DND-41 (cell line): ENCODE data around the gene HLA-DMB.

ENCODE experiments used
- ATAC-seq: fragments of 200-7000 bp; cut with Tn5 transposase; 3 replicates; pipeline ENCODE4 v1.9.1; 2021; ENCODE audit warnings: low read depth; ENCODE audit not compliant: insufficient read depth
- DNase-seq: peaks from one replicate; pipeline ENCODE4 v3.0.0-alpha.2; 2020
- H2AFZ ChIP-seq: 2 replicates; pipeline ENCODE4 v1.6.0; 2012; ENCODE audit warnings: low read depth, low read length
- H3K27ac ChIP-seq: 2 replicates; pipeline ENCODE4 v1.5.1; 2012; ENCODE audit warnings: low read length, inconsistent platforms
- H3K27me3 ChIP-seq: fragments of 200-600 bp; sonication (generic); 2 replicates; pipeline ENCODE4 v1.6.0; 2012; ENCODE audit warnings: low read length, mild to moderate bottlenecking, inconsistent platforms; ENCODE audit not compliant: insufficient read depth, poor library complexity
- H3K36me3 ChIP-seq: 2 replicates; pipeline ENCODE4 v1.5.1; 2012; ENCODE audit warnings: low read length, inconsistent platforms; ENCODE audit not compliant: insufficient read depth
- H3K4me1 ChIP-seq: 2 replicates; pipeline ENCODE4 v1.5.1; 2012; ENCODE audit warnings: mild to moderate bottlenecking, low read length; ENCODE audit not compliant: insufficient read depth
- H3K4me2 ChIP-seq: 2 replicates; pipeline ENCODE4 v1.6.0; 2012; ENCODE audit warnings: mild to moderate bottlenecking, moderate library complexity, low read length, inconsistent platforms; ENCODE audit not compliant: insufficient read depth
- H3K4me3 ChIP-seq, 2 experiments: fragments of 200-600 bp in 1 of 2; shearing (Covaris generic) in 1 of 2; 2 replicates each; pipeline ENCODE4 v1.5.1; 2012 to 2016; ENCODE audit warnings: inconsistent platforms in 2 of 2, low read length in 2 of 2, mild to moderate bottlenecking in 2 of 2, low read depth in 1 of 2, moderate library complexity in 1 of 2
- H3K79me2 ChIP-seq: 2 replicates; pipeline ENCODE4 v1.6.0; 2012; ENCODE audit warnings: low read length, inconsistent platforms; ENCODE audit not compliant: insufficient read depth
- H3K9ac ChIP-seq: 2 replicates; pipeline ENCODE4 v1.6.0; 2012; ENCODE audit warnings: low read depth, mild to moderate bottlenecking, inconsistent platforms, low read length, moderate library complexity
- H3K9me3 ChIP-seq: 2 replicates; pipeline ENCODE4 v1.5.1; 2012; ENCODE audit warnings: low read length, moderate library complexity, mild to moderate bottlenecking, inconsistent platforms; ENCODE audit not compliant: insufficient read depth, severe bottlenecking
- H4K20me1 ChIP-seq: 2 replicates; pipeline ENCODE4 v1.6.0; 2012; ENCODE audit warnings: low read length; ENCODE audit not compliant: insufficient read depth
- CTCF ChIP-seq: IDR thresholded peaks from 2 replicates; pipeline ENCODE4 v1.5.1; 2012; ENCODE audit warnings: borderline replicate concordance, low read length, moderate library complexity, mild to moderate bottlenecking; ENCODE audit not compliant: poor library complexity, severe bottlenecking; ENCODE audit errors: extremely low read depth
- EZH2 ChIP-seq: IDR thresholded peaks from 3 replicates; pipeline ENCODE4 v1.6.1; 2012; ENCODE audit warnings: borderline replicate concordance, low read depth, mild to moderate bottlenecking, moderate library complexity, low read length, inconsistent platforms; ENCODE audit not compliant: severe bottlenecking

Gene HLA-DMB

GRCh38 chr6:32952817-32953739, 12.2 kb upstream of the HLA-DMB start, which contains the start of gene HLA-DMA:
Gene HLA-DMA (minus strand): TSS chr6:32953097. CDS start chr6:32953036, 61 bp downstream.
- H2AFZ ChIP-seq: peak within 1 kb of the TSS; percentile 73
- H3K4me3 ChIP-seq: peak within 1 kb of the TSS in 1 of 2 experiments; percentile 24; a peak in 1 of 4 replicates
- H3K4me2 ChIP-seq: peak within 1 kb of the TSS; percentile 47
- no peaks in the 10 kb centered on the region for H3K9me3 ChIP-seq
- no peak within 1 kb of the TSS for H3K9ac ChIP-seq
- TF ChIP-seq EZH2 (no peak), CTCF (peak; percentile 90)
- no peaks in the 10 kb centered on the region for H3K27me3 ChIP-seq
- no peaks in the 10 kb centered on the region for H3K36me3 ChIP-seq
- no peaks in the 10 kb centered on the region for H4K20me1 ChIP-seq
- H3K27ac ChIP-seq: no peak within 1 kb of the TSS
- no peaks in the 10 kb centered on the region for H3K79me2 ChIP-seq
- peaks cover 7% of the 10 kb centered on the region for H3K4me1 ChIP-seq
- peak; percentile 61 for DNase-seq
- peak; percentile 83 for ATAC-seq

DNA sequence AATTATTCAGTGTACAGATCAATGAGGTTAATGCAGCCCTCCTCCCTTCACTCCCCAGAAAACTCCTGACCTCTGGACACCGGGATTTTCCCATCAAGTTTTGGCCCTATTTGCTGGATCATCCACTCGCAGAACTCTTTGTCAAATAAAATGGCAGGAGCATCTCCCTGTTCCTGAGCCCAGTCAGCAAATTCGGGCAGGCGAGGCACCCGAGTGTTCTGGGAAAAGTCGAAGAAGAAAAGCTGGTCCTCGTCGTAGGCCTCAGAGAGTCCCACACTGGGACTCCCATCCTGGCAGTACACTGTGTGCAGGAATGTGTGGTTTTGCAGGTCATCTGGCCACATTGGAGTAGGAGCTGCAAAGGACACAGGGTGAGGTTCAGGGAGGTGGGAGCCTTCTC, 9.6 kb upstream of the HLA-DMB start:
- H3K4me2 ChIP-seq: no peak overlapping the region
- no peak overlapping the region for H3K9ac ChIP-seq
- H3K4me3 ChIP-seq: no peak overlapping the region
- H3K36me3 ChIP-seq: no peaks in the 10 kb centered on the region
- H3K27ac ChIP-seq: no peak overlapping the region
- no peaks in the 10 kb centered on the region for H4K20me1 ChIP-seq
- no peak overlapping the region for H2AFZ ChIP-seq
- DNase-seq (no peak), ATAC-seq (no peak)
- no peak for TF ChIP-seq EZH2
- no peak for TF ChIP-seq CTCF
- no peaks in the 10 kb centered on the region for H3K79me2 ChIP-seq
- H3K9me3 ChIP-seq: no peaks in the 10 kb centered on the region
- peaks cover 7% of the 10 kb centered on the region for H3K4me1 ChIP-seq
- no peaks in the 10 kb centered on the region for H3K27me3 ChIP-seq

DNA sequence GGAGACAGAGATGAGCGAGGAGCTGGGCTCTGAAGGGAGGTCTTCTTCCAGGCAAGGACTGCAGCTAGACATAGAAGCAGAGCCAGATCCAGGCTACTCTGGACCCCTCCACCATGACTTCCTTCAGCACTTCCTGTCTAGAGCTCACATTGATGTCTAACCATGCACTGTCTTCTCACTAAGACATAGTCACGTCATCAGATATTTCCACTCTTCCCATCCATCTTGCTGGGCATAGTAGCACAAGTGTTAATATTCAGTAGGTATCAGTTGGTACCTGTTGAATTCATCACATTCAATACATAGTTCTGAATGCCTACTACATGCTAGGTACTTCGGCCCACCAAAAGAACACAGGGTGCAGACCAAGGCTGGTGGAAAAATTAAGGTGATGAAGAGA, 9.2 kb upstream of the HLA-DMB start:
- Histone ChIP-seq H4K20me1 (no peaks in the 10 kb centered on the region), H3K27ac (no peak overlapping the region), H3K27me3 (no peaks in the 10 kb centered on the region), H3K4me1 (peaks cover 8% of the 10 kb centered on the region), H3K9ac (no peak overlapping the region), H2AFZ (no peak overlapping the region), H3K79me2 (no peaks in the 10 kb centered on the region), H3K4me2 (no peak overlapping the region), H3K9me3 (no peaks in the 10 kb centered on the region), H3K36me3 (no peaks in the 10 kb centered on the region), H3K4me3 (no peak overlapping the region)
- no peak for TF ChIP-seq EZH2
- TF ChIP-seq CTCF: no peak
- DNase-seq (no peak), ATAC-seq (no peak)
